Fibroblast of skin of back (primary cell): ENCODE data around the gene MRPL40.
A peak's percentile ranks its signal among the peaks of the same experiment; 100 is the strongest.
"Not testable (repeated sequence)": the region's sequence is repeated elsewhere in the genome, so short reads cannot be mapped to it uniquely, and the experiment has no call there.

Source experiments
- DNase-seq: peaks from one replicate; pipeline ENCODE4 v3.0.0-alpha.2; 2013

MRPL40 gene

GRCh38 chr22:19442166-19442565 lies 9.8 kb downstream of the MRPL40 start:
- no peak for DNase-seq

- no peak for DNase-seq
Measured at GRCh38 chr22:19443544-19444211, 11.3 kb downstream of the MRPL40 start.

GRCh38 chr22:19445279-19445982 lies 13.1 kb downstream of the MRPL40 start:
- not testable (repeated sequence) for DNase-seq

GRCh38 chr22:19446603-19447329 lies 14.4 kb downstream of the MRPL40 start:
- DNase-seq: peak; percentile 32

- peak; percentile 93 for DNase-seq
Measured at GRCh38 chr22:19447330-19448075, 15.2 kb downstream of the MRPL40 start, which contains the start of gene C22orf39. Gene C22orf39, minus strand, starts transcription at chr22:19447711. Its CDS starts 23 bp downstream, at chr22:19447688.

- DNase-seq: peak; percentile 75
Measured at GRCh38 chr22:19448076-19448607, 15.8 kb downstream of the MRPL40 start.

GRCh38 chr22:19448739-19449421 lies 16.5 kb downstream of the MRPL40 start:
- no peak for DNase-seq

GRCh38 chr22:19449422-19449767 lies 17.1 kb downstream of the MRPL40 start:
- no peak for DNase-seq

- DNase-seq: no peak
Measured at GRCh38 chr22:19450363-19451175, 18.2 kb downstream of the MRPL40 start.

- no peak for DNase-seq
Measured at GRCh38 chr22:19451570-19451969, 19.2 kb downstream of the MRPL40 start.

GRCh38 chr22:19453718-19454117 lies 21.4 kb downstream of the MRPL40 start:
- DNase-seq: no peak

- no peak for DNase-seq
Measured at GRCh38 chr22:19454156-19454555, 21.8 kb downstream of the MRPL40 start.

- no peak for DNase-seq
Measured at GRCh38 chr22:19455033-19455432, 22.7 kb downstream of the MRPL40 start.

- peak; percentile 19 for DNase-seq
Measured at GRCh38 chr22:19455585-19456370, 23.4 kb downstream of the MRPL40 start.

GRCh38 chr22:19456541-19456940 lies 24.2 kb downstream of the MRPL40 start:
- no peak for DNase-seq

- no peak for DNase-seq
Measured at GRCh38 chr22:19457828-19458428, 25.6 kb downstream of the MRPL40 start.

GRCh38 chr22:19460036-19460435 lies 27.7 kb downstream of the MRPL40 start:
- no peak for DNase-seq

GRCh38 chr22:19461506-19461905 lies 29.2 kb downstream of the MRPL40 start:
- DNase-seq: no peak

- no peak for DNase-seq
Measured at GRCh38 chr22:19463008-19463407, 30.7 kb downstream of the MRPL40 start.
